GM21723 (cell line): ENCODE measurements around the gene NFKBIL1.
A peak's percentile ranks its signal among the peaks of the same experiment; 100 is the strongest.

ENCODE experiments used
- ATAC-seq: cut with Tn5 transposase; IDR thresholded peaks from one replicate; pipeline ENCODE4 v1.9.1; 2021; ENCODE audit warnings: mild to moderate bottlenecking, moderate library complexity; ENCODE audit not compliant: unreplicated experiment

The NFKBIL1 gene

GRCh38 chr6:31559606-31559957 lies 12.2 kb downstream of the NFKBIL1 start:
- no peak for ATAC-seq

DNA sequence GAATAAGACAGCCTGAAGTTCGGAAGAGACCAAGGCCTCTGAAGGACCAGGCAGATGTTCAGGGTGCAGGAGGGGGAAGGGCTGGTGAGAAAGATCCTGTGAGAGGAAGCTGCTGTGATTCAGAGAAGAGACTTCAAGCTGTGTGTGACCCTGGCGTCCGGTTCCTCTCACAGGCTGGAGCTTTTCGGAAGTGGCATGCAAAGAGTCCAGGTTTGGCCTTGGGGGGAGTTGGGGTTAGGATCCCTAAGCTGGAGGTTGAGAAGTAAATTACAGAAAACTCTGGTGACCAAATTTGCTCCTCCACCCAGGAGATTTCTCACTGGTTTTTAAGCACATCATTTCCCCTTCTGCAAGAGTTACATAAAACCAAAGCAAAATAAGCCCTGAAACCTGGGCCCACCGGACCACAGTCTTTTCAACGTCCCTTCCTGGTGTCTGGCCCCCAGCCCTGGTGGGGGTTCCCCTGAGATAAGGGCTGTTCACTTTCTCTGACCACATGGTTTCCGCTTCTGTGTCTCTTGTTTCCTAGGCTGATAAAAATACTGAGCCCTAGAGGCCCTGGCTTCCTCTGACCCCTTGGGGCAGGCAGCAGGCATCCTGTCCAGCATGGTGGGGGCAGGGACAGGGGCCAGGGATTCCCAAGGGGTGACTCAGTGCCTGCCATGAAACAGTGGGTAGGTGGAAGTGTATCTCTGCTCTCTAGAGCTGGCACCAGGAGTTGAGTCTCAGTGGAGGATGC lies 12.7 kb downstream of the NFKBIL1 start:
- ATAC-seq, result peak; percentile 73

GRCh38 chr6:31560697-31561058 lies 13.3 kb downstream of the NFKBIL1 start:
- ATAC-seq, result no peak

GRCh38 chr6:31567531-31568370 lies 20.3 kb downstream of the NFKBIL1 start:
- no peak for ATAC-seq

DNA sequence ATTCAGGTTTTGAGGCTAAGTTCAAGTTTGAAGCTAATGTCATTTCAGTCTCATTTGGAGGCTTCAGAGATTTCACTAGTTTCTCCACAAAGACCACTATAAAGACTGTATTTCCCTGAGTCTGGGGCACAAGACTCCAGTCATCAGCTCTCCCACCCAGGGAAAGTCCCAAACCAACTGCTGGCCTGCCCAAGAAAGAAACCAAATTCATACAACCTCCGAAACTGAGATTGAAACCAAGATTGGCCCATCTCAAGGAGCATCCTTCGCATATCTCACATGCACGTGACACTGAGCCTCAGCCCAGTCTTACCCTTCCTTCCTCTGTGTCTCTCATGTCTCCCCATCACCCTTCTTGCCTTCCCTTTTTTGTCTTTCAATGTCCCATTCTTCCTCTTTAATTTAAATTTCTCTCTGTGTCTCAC lies 21.1 kb downstream of the NFKBIL1 start:
- peak; percentile 60 for ATAC-seq

GRCh38 chr6:31569861-31570536 lies 22.6 kb downstream of the NFKBIL1 start:
- no peak for ATAC-seq

DNA sequence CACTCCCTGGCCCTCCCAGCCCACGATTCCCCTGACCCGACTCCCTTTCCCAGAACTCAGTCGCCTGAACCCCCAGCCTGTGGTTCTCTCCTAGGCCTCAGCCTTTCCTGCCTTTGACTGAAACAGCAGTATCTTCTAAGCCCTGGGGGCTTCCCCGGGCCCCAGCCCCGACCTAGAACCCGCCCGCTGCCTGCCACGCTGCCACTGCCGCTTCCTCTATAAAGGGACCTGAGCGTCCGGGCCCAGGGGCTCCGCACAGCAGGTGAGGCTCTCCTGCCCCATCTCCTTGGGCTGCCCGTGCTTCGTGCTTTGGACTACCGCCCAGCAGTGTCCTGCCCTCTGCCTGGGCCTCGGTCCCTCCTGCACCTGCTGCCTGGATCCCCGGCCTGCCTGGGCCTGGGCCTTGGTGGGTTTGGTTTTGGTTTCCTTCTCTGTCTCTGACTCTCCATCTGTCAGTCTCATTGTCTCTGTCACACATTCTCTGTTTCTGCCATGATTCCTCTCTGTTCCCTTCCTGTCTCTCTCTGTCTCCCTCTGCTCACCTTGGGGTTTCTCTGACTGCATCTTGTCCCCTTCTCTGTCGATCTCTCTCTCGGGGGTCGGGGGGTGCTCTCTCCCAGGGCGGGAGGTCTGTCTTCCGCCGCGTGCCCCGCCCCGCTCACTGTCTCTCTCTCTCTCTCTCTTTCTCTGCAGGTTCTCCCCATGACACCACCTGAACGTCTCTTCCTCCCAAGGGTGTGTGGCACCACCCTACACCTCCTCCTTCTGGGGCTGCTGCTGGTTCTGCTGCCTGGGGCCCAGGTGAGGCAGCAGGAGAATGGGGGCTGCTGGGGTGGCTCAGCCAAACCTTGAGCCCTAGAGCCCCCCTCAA lies 24.9 kb downstream of the NFKBIL1 start, which contains the start of gene LTA:
LTA (plus strand) TSS at position 249 of the 871 bp plus-strand sequence; CDS start at position 703, 454 bp downstream.
- ATAC-seq, result peak; percentile 50

DNA sequence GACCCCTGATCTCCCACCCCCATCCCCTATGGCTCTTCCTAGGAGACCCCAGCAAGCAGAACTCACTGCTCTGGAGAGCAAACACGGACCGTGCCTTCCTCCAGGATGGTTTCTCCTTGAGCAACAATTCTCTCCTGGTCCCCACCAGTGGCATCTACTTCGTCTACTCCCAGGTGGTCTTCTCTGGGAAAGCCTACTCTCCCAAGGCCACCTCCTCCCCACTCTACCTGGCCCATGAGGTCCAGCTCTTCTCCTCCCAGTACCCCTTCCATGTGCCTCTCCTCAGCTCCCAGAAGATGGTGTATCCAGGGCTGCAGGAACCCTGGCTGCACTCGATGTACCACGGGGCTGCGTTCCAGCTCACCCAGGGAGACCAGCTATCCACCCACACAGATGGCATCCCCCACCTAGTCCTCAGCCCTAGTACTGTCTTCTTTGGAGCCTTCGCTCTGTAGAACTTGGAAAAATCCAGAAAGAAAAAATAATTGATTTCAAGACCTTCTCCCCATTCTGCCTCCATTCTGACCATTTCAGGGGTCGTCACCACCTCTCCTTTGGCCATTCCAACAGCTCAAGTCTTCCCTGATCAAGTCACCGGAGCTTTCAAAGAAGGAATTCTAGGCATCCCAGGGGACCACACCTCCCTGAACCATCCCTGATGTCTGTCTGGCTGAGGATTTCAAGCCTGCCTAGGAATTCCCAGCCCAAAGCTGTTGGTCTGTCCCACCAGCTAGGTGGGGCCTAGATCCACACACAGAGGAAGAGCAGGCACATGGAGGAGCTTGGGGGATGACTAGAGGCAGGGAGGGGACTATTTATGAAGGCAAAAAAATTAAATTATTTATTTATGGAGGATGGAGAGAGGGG lies 26.1 kb downstream of the NFKBIL1 start:
- ATAC-seq, result no peak

DNA sequence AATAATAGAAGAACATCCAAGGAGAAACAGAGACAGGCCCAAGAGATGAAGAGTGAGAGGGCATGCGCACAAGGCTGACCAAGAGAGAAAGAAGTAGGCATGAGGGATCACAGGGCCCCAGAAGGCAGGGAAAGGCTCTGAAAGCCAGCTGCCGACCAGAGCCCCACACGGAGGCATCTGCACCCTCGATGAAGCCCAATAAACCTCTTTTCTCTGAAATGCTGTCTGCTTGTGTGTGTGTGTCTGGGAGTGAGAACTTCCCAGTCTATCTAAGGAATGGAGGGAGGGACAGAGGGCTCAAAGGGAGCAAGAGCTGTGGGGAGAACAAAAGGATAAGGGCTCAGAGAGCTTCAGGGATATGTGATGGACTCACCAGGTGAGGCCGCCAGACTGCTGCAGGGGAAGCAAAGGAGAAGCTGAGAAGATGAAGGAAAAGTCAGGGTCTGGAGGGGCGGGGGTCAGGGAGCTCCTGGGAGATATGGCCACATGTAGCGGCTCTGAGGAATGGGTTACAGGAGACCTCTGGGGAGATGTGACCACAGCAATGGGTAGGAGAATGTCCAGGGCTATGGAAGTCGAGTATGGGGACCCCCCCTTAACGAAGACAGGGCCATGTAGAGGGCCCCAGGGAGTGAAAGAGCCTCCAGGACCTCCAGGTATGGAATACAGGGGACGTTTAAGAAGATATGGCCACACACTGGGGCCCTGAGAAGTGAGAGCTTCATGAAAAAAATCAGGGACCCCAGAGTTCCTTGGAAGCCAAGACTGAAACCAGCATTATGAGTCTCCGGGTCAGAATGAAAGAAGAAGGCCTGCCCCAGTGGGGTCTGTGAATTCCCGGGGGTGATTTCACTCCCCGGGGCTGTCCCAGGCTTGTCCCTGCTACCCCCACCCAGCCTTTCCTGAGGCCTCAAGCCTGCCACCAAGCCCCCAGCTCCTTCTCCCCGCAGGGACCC lies 27.0 kb downstream of the NFKBIL1 start:
- ATAC-seq, result no peak

DNA sequence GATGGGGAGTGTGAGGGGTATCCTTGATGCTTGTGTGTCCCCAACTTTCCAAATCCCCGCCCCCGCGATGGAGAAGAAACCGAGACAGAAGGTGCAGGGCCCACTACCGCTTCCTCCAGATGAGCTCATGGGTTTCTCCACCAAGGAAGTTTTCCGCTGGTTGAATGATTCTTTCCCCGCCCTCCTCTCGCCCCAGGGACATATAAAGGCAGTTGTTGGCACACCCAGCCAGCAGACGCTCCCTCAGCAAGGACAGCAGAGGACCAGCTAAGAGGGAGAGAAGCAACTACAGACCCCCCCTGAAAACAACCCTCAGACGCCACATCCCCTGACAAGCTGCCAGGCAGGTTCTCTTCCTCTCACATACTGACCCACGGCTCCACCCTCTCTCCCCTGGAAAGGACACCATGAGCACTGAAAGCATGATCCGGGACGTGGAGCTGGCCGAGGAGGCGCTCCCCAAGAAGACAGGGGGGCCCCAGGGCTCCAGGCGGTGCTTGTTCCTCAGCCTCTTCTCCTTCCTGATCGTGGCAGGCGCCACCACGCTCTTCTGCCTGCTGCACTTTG lies 28.0 kb downstream of the NFKBIL1 start, which contains the start of gene TNF:
TNF (plus strand) TSS at position 231 of the 567 bp plus-strand sequence; CDS start at position 408, 177 bp downstream.
- no peak for ATAC-seq

GRCh38 chr6:31575952-31576685 lies 28.7 kb downstream of the NFKBIL1 start:
- ATAC-seq, result no peak

- ATAC-seq, result no peak
Measured at GRCh38 chr6:31576897-31577578, 29.6 kb downstream of the NFKBIL1 start.

- no peak for ATAC-seq
Measured at GRCh38 chr6:31577579-31577966, 30.2 kb downstream of the NFKBIL1 start.

GRCh38 chr6:31578184-31579118 lies 31.0 kb downstream of the NFKBIL1 start:
- no peak for ATAC-seq

- ATAC-seq, result no peak
Measured at GRCh38 chr6:31579119-31579505, 31.7 kb downstream of the NFKBIL1 start.
